CD4-positive, alpha-beta T cell treated with Interleukin-15 for 4 hours (primary cell): ENCODE data around the gene GPR39.
"Not testable (repeated sequence)": the region's sequence is repeated elsewhere in the genome, so short reads cannot be mapped to it uniquely, and the experiment has no call there.

Experiments used
- DNase-seq: peaks from one replicate; pipeline ENCODE4 v3.0.0-alpha.2; 2020; ENCODE audit warnings: low spot score

The GPR39 gene

GRCh38 chr2:132416723-132417395 lies at the start of gene GPR39:
GPR39 (plus strand) TSS chr2:132416805.
- no peak for DNase-seq

- DNase-seq: no peak
Observed at GRCh38 chr2:132368191-132368590, 48.4 kb upstream of the GPR39 start.

DNA sequence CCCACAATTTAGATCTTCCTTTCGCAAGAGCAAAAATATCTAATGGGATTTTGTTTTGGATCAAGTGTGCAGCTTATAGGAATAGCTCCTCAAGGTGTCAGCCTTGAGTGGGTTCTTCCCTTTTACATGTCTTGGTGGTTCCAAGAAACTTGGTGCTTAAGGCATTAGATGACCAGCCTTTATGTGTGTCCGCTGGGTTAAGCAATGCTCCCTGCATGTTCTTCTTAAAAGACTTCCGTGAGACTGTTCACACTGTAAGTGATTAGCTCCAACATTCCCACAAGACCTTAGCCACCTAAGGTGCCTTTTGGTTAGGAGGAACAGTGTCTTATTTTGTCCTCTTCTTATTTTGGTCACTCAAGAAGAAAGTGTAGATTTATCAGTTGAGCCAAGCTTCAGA lies 44.3 kb upstream of the GPR39 start:
- no peak for DNase-seq

DNA sequence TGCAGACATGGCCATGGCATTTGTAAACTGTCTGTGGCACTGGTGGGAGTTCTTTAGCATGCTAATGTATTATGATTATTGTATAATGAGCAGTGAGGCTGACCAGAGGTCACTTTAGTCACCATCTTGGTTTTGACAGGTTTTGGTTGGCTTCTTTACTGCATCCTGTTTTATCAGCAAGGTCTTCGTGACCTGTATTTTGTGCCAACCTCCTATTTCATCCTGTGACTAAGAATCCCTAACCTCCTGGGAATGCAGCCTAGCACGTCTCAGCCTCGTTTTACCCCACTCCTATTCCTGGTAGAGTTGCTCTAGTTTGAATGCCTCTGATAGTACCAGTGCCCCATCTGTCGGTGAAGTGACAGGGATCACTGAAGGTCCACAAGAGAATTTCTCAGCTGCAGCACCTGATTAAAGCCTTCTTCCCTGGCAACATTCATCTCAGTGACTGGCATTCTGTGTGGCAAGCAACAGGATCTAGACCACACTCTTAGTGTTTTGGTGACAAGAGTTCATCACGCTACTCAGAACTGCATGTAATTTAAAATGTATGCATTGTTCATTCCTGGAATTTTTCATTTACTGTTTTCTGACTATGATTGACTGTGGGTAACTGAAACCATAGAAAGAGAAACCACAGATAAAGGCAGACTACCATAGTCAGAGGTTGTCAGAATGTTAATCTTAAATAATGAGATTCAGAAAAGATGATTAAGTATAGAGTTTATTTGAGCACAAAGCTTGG lies 43.0 kb upstream of the GPR39 start:
- no peak for DNase-seq

DNA sequence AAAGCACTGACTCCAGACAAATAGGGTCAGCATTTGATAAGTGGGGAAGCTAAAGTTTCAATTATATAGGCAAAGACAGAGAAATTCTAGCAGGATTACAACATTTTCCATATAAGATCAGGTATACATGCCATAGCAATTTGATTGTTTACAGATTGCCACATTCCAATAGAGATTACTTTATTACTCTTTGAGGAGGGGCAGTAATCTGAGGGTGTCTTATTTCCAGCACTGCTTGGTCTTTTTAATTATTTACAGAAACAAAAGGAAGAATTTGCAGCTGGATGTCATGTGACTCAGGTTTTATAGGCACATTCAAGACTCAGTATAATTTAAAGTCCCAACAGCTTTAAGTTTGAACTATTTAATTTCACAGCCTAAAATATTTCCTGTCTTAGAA lies 42.5 kb upstream of the GPR39 start:
- no peak for DNase-seq

- no peak for DNase-seq
Observed at GRCh38 chr2:132374551-132374950, 42.1 kb upstream of the GPR39 start.

GRCh38 chr2:132374961-132375360 lies 41.6 kb upstream of the GPR39 start:
- DNase-seq: no peak

DNA sequence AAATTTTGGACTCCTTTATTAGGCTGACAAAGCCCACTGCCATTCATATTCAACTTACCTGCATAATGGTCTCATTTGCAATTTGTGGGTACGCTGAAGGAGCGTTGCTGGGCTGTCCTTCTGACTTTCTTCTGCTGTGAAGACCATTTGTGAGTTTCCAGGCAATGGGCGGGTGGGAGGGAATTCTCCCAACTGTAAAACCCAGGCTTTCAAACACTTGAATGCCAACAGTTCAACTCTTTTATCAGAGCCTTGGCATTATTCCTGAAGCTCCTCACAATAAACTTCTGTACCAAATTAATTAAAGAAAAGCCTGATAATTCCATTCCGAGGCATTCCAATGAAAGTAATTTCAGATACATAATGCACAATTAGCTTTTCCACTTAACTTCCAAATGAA lies 35.2 kb upstream of the GPR39 start:
- no peak for DNase-seq

DNA sequence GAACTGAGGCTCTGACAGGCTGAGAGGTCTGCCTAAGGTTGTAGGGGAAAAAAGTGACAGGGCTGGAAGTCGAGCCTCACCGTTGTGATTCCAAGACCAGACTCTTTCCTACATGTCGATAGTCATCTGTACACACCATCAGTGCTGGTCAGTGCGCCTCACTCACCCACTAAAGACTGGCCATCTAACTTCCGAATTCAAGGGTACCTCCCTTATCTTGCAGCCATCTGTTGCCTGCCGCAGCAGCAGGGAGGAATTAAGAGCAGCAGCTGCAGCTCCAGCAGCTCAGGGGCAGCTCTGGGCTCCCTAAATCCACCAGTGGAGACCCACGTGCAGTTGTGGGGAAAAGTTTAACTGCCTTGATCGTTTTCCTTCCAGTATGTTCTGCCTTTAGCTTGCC lies 32.6 kb upstream of the GPR39 start:
- DNase-seq: no peak

DNA sequence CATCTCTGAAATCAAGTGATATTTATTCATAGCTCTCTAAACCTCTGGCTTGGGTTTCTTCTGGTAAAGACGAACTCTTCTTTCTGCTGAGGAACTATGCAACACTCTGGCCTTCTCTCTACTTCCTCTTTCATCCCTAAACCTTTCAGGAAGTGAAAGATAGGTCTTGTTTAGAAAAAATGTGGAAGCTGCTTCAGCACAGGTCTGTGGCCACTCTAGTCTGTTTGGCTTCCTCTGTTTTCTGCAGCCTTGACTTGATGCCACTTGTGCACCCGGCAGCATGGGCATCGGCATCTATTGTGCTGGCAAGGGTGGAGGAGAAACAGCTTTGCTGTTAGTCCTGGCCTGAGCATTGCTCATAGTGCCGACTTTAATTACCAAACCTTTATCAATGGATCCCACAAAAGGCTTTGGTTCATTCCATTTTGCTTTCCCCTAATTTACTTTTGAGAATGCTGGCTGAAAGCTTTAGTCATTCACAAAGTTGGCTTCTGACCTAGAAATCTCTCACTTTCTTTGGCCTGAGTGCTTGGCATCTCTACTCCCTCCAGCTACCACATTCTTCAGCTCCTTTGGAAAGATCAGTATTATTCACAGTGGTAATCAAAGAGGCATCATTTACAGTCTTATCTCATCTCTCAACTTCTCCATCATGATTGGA lies 32.0 kb upstream of the GPR39 start:
- DNase-seq: no peak

DNA sequence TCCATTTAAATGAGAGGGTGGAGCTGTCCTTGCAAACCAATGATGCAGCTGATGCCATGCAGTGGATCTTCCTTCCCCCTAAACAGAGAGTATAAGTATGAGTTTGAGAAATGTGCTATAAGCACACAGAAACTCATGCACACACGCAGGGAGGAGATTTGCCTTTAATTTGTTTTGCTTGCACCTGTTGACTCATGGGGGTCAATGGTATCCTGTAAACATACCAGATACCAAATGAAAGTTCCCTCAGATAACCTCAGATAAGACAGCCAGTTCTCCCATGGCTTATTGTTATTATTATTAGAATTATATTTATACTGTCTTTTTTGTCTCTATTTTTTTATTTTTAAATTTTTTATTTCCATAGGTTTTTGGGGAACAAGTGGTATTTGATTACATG lies 29.5 kb upstream of the GPR39 start:
- DNase-seq: no peak

DNA sequence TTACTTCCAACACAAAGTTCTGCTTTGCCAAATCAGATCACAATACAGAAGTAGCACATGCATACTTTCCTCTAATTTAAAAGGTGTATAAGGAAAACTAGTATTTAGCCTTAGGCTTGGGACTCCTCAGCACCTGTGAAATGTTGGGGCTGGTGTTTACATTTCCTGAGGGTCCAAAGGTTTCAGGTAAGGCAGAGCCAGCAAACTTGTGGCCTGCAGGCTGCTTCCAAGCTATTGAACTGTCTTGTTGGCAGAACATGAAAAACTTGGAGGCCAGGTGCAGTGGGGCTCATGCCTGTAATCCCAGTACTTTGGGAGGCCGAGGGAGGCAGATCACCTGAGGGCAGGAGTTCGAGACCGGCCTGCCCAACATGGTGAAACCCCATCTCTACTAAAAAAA lies 26.5 kb upstream of the GPR39 start:
- no peak for DNase-seq

GRCh38 chr2:132391378-132391777 lies 25.2 kb upstream of the GPR39 start:
- no peak for DNase-seq

GRCh38 chr2:132392221-132392620 lies 24.4 kb upstream of the GPR39 start:
- DNase-seq: no peak

- DNase-seq: no peak
Observed at GRCh38 chr2:132392879-132393278, 23.7 kb upstream of the GPR39 start.

- DNase-seq: not testable (repeated sequence)
Observed at GRCh38 chr2:132397042-132397441, 19.6 kb upstream of the GPR39 start.

- DNase-seq: no peak
Observed at GRCh38 chr2:132400169-132400900, 16.3 kb upstream of the GPR39 start.

DNA sequence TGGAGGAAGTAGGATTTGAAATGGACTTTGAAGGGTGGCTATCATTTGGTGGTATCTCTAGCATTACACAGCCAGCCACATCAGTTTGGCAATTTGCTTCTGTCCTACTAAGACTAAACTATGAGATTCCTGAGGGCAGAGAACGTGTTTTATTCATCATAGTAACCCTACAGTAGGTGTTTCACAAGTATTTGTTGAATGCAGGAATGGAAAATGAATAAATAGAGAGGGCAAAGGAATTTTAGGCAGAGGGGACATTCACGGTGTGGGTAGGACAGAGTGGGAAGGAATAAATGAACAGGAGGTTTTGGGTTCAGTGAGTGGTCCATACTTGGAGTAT lies 15.7 kb upstream of the GPR39 start:
- DNase-seq: no peak

DNA sequence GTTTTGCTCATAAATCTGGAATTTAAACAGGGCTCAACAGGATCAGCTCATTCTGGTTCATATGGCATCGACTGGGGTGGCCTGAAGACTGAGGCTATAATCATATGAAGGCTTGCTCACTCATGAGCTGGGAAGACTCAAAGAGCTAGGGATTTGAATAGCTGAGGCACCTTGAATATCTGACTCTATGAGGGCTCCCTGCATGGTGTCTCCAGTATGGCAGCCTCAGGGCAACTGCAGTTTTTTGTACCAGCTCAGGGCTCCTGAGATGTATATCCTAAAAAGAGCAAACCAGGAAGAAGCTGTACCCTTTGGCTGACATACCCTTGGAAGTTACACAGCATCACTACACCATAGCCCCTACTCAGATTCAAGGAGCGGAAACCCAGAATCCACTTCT lies 15.3 kb upstream of the GPR39 start:
- no peak for DNase-seq

GRCh38 chr2:132403146-132403545 lies 13.5 kb upstream of the GPR39 start:
- DNase-seq: no peak

GRCh38 chr2:132404056-132404455 lies 12.5 kb upstream of the GPR39 start:
- no peak for DNase-seq

GRCh38 chr2:132407784-132408183 lies 8.8 kb upstream of the GPR39 start:
- no peak for DNase-seq

DNA sequence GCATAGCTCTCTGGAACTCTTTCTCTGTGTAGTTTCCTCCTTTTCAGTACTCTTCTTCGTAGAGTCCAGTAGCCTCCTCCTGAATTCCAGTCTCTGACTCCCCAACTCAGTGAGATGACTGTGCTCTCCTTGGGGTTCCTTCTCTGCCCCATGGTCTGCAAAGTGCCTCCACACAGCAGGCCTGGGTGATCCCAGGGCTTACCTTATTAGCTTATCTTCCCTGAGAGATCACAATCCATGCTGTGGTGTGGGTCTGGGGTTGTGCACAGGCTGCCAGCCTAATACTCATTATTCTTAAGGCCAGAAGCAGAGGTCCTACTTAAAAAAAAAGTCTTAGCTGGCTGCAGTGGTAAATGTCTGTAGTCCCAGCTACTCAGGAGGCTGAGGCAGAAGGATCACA lies 4.6 kb upstream of the GPR39 start:
- no peak for DNase-seq
